RCC 7860 (cell line): ENCODE results near the gene CHGA.

Source experiments
- DNase-seq: peaks from one replicate; pipeline ENCODE4 v3.0.0-alpha.2; 2015; ENCODE audit warnings: low spot score
- FAIRE-seq: peaks from 2 replicates; lab custom pipeline; 2012; peaks lifted over from hg19 to GRCh38; lab: Jason Lieb, UNC

The CHGA gene

GRCh38 chr14:92959189-92959531 lies 36.2 kb downstream of the CHGA start:
- DNase-seq, result no peak
- no peak for FAIRE-seq

DNA sequence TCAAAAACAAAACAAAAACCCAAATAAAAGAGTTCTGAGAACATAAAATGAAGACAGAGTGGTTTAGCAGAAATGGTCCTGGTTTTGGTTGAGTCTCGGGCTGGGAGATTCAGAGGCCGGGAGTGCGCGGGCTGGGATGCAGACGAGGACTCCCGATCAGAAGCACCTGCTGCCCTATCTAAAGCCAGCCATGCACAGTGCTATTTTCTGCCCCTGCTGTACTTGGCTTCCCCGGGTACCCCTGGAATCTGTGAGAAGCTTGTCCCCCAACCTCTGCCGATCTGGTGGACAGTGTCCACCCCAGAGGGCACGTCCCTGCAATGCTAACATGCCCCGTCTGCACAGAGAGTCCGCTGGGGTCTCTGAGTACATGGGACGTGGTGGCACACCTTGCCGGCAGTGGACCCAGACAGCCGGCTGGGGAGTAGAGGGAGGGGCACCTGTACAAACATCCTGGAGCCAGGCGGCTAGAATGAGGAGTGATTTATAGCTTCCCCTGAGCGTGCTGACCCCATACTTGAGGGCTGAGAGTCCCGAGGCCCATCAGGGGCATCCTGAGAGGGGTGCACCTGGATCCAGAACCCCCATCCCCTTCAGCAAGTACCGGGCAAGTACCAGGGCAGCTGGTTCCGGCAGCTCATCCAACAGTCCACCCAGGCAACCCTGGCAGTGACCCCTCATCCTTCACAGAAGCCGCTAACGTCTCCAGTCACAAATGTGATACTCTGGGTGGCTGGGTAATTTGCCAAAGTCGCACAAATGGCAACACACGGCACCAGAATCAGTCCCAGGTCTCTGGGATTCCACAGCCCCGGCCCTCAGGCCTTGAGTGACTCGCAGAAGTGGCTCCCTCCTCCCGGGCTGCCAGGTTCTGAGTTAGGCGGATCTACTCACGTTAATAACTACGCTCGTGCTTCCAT lies 37.1 kb downstream of the CHGA start:
- FAIRE-seq, result no peak
- no peak for DNase-seq

DNA sequence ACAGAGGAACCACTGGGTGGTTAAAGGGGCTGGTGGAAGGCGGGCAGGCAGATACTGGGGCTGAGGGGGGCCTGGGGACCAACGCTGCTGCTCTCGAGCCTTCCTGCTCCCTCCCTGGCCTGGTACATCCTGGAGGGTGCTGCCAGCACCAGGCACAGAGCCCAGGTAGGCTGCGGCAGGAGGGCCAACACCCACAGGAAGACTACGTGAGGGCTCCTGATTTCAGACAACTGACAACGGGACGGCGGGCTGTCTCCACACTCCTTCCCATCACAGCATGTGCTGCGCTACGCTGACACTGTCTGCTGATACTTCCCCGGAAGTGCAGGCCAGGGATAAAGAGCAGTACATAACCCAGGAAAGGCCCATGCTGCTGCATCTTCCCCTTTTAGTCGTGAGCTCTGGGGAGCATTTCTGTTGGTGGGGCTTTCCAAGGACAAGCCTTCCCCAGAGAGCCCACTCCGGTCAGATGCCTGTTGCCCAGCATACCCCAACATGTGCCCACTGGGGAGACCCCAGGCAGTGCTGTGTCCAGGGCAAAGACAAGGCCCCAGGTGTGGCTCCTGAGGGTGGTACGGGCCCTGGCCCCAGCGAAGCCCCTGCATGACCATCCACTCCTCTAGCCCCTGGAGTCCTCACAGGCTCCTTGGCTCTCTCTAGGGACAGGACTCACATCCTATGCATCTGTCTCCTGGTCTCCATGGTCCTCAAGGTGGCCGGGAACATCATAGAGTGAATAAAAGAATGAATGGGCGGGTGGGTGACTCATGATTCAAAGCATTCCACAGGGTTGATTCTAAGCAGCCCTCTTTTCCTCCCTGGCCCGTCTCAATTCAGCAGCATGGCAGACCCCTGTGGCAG lies 38.0 kb downstream of the CHGA start:
- peak; percentile 12 for DNase-seq
- FAIRE-seq, result no peak

- DNase-seq (no peak), FAIRE-seq (no peak)
Measured at GRCh38 chr14:92961567-92961855, 38.6 kb downstream of the CHGA start.

DNA sequence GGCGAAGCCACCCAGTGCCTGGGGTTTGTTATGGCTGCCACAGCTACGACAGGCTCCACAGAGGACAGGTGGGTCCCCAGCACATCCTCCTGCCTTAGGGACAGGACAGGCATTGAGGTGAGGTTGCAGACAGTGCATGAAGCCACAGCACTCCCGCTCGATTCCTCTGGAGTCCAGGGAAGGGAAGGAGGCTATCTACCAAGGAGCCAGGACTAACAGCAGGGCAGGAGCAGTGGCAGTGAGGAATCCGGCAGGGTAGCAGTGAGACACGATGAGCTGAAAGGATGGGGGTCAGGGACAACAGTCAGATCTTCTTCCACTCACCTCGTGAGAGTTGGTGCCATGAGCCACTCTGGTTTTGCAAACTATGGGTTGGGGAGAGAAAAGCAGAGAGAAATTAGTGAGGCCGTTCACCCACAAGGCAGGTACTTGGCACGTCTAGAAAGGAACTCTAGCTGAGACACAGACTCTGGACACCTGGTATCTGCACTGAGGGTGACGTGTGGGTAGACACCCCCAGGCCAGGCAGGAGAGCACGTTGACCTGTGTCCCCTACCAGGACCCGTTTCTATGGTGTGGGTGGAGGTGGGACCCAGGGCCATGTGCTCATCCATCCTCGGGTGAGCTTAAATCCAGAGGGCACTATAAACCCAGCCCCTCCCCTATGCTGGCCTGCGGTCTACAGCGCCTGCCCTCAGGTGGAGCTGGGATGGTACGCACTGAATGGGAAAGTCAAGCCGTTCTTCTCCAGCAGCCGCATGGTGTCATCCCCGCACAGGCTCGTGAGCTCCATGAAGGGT lies 39.3 kb downstream of the CHGA start:
- no peak for FAIRE-seq
- DNase-seq, result no peak

GRCh38 chr14:92962831-92963095 lies 39.8 kb downstream of the CHGA start:
- DNase-seq (no peak), FAIRE-seq (no peak)

DNA sequence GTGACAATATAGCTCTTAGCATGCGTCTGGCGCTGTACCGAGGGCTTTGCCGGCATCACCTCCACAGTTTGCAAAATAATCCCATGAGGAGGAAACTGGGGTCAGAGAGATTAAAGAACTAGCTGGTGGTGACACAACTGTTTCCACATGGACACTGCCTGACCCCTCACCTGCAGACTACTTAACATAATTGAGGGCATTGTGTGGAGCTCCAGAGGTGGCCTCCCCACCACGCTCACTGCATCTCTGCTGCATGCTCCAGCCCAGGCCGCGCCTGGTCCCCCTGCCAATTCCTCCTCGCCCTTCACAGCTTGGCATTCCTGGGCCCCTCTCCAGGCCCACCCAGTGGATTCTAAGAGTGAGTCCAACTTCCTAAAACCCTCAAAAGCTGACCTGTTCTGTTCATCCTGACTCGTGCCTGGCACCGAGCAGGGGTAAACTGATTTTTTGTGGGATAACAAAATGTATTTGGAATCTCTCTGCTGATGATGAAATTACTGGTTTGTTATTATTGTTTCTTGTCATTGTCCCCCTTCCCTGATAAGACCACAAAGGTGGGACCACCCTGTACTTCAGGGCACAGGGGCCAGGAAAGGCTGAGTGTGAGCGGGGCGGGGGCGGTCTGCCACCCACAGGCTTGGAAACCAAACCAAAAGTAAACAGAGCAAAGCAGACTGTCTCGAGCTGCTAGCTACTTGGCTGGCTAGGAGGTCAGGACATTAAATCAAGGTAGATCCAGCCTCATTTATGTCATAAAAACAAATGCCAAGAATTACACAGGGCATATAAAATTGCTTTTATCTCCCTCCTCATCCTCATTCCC lies 40.6 kb downstream of the CHGA start:
- no peak for DNase-seq
- FAIRE-seq, result no peak

- FAIRE-seq (no peak), DNase-seq (no peak)
Measured at GRCh38 chr14:92964124-92965109, 41.5 kb downstream of the CHGA start.

- FAIRE-seq (no peak), DNase-seq (no peak)
Measured at GRCh38 chr14:92965281-92965680, 42.3 kb downstream of the CHGA start.

DNA sequence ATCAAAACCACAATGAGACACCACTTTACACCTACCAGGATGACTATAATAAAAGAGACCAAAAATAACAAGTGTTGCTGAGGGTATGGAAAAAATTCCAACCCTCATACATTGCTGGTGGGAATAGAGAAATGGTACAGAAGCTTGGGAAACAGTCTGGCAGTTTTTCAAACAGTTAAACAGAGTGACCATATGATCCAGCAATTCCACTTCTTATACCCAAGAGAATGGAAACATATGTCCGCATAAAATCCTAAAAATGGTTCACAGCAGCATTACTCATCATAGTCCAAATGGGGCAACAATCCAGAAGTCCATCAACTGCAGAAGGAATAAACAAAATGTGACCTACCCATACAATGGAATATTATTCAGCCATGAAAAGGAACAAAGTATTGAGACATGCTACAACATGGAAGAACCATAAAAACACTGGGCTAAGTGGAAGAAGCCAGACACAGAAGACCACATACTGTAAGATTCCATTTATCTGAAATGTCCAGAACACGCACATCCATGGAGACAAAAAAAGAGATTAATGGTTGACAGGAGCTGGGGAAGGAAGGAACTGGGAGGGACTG lies 44.5 kb downstream of the CHGA start:
- DNase-seq, result no peak
- FAIRE-seq, result no peak

- DNase-seq, result no peak
- FAIRE-seq, result no peak
Measured at GRCh38 chr14:92968291-92969020, 45.5 kb downstream of the CHGA start.

DNA sequence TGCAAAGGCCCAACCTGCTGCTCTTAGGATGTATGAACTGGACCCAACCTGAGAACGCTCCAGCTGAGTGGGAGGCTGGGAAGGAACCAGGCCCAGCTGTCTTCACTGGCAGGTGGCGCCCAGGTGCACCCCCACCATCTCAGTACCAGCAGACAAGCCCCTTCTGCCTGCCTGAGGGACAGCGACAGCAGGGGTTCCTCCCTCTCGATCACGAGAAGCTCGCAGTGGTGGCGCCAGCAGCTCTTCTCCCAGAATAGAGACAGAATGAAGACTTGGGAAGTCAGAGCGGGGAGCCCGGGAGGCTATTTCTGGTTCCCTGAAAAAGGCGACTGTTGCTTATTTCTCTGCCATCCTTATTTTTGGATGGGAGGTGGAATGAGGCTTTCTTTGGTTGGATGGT lies 46.5 kb downstream of the CHGA start:
- no peak for FAIRE-seq
- DNase-seq, result no peak

GRCh38 chr14:92969871-92970270 lies 46.9 kb downstream of the CHGA start:
- DNase-seq, result no peak

GRCh38 chr14:92970271-92970670 lies 47.3 kb downstream of the CHGA start:
- no peak for DNase-seq
- FAIRE-seq, result no peak

More at GRCh38 chr14:92969871-92970270, 46.9 kb downstream of the CHGA start:
- no peak for FAIRE-seq

DNA sequence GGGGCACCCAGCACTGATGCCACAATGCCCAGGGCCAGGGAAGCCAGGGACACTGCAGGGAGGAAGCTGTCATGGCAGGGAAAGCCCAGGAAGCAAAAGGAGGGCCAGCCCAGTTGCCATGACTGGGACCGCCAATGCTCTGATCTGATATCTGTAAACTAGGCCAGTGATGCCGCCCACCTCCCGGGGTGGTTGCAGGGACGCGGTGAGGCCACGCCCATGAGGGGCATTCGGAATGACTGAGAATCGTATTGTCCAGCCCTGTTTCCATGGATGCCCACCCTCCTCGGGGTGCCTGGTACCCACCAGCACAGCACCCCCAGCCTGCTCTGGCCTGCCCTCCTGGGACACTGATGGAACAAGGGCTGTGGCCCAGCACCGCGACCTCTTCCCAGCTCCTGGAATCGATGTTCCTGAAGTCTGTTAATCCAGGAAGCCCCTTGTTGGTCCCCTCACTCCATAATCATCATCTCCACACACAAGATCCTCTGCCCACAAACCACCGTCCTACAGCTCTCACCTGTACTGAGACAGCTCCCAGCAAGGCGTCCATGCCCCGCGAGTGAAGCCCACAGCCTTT lies 48.7 kb downstream of the CHGA start:
- DNase-seq, result no peak
- FAIRE-seq, result no peak

GRCh38 chr14:92973261-92973797 lies 50.4 kb downstream of the CHGA start:
- FAIRE-seq (no peak), DNase-seq (no peak)

GRCh38 chr14:92973798-92974372 lies 50.9 kb downstream of the CHGA start:
- FAIRE-seq (no peak), DNase-seq (no peak)
